Small intestine (tissue), 7 donors: ENCODE results near the gene RNF40. TPM values are rescaled to one million over a fixed set of nuclear protein-coding genes. Genes with fewer than 3 reads are reported as not detected.

ENCODE experiments used
- DNase-seq, 2 donors: peaks; one replicate each; pipeline versions ENCODE4 v3.0.0 to v3.0.0-alpha.2; 2013
- FAIRE-seq: peaks from 2 replicates; lab custom pipeline; 2012; peaks lifted over from hg19 to GRCh38; lab: Jason Lieb, UNC
- H3K27ac ChIP-seq, 3 donors: one replicate each; pipeline ENCODE4 v1.5.1; 2013; ENCODE audit warnings: low read length in 2 of 3, mild to moderate bottlenecking in 2 of 3, control low read depth in 1 of 3, inconsistent platforms in 1 of 3, low read depth in 1 of 3, moderate library complexity in 1 of 3
- H3K27me3 ChIP-seq, 3 donors: one replicate each; pipeline ENCODE4 v1.6.1; 2013; ENCODE audit warnings: low read length in 3 of 3, inconsistent platforms in 1 of 3; ENCODE audit not compliant: control insufficient read depth in 3 of 3, insufficient read depth in 3 of 3
- H3K36me3 ChIP-seq, 3 donors: one replicate each; pipeline ENCODE4 v1.6.1; 2013; ENCODE audit warnings: low read length in 3 of 3, inconsistent platforms in 1 of 3, low read depth in 1 of 3, mild to moderate bottlenecking in 1 of 3, moderate library complexity in 1 of 3; ENCODE audit not compliant: control insufficient read depth in 3 of 3, insufficient read depth in 2 of 3
- H3K4me1 ChIP-seq, 3 donors: one replicate each; pipeline ENCODE4 v1.6.1; 2013; ENCODE audit warnings: low read length in 2 of 3, inconsistent platforms in 1 of 3, low read depth in 1 of 3, mild to moderate bottlenecking in 1 of 3, moderate library complexity in 1 of 3; ENCODE audit not compliant: control insufficient read depth in 3 of 3, insufficient read depth in 2 of 3
- H3K4me3 ChIP-seq, 3 donors: one replicate each; pipeline ENCODE4 v1.5.1; 2013; ENCODE audit warnings: low read length in 3 of 3, control low read depth in 1 of 3, inconsistent platforms in 1 of 3, low read depth in 1 of 3, mild to moderate bottlenecking in 1 of 3, moderate library complexity in 1 of 3
- H3K9me3 ChIP-seq, 2 donors: one replicate each; pipeline ENCODE4 v1.6.1; 2013; ENCODE audit warnings: low read depth in 1 of 2, low read length in 1 of 2; ENCODE audit not compliant: control insufficient read depth in 2 of 2, insufficient read depth in 1 of 2
- WGBS, 3 donors: extraction: QIAGEN DNeasy Blood & Tissue Kit; methylation state at CpG; one replicate each; pipeline ENCODE4 v1.1.7; 2013; 5-methylcytosine and 5-hydroxymethylcytosine counted together
- polyA plus RNA-seq, 4 donors: library from polyadenylated mRNA; stranded (reverse) in 3 of 4; unstranded in 1 of 4; fragments of 200-250 nt in 3 of 4; fragments of 120-200 nt in 1 of 4; gene quantifications; one replicate each; pipeline versions ENCODE4 v1.2.1 to v1.2.3, GENCODE V29; 2013
- donor health status: healthy with polysubstance abuse.
- donor health status: control.
- donor health status: control.
- donor health status: Bipolar disorder and iron deficiency.
- donor health status: healthy.

The RNF40 gene
- polyA plus RNA-seq, 4 donors, result 55.9 to 84.9 (median 58.1) TPM

- H3K27ac ChIP-seq, result peak overlapping the region in 1 of 3 donors; percentile 86
Measured at GRCh38 chr16:30762991-30763725, 1.0 kb downstream of the RNF40 start.

GRCh38 chr16:30764086-30764485 lies 2.0 kb downstream of the RNF40 start:
- no peak overlapping the region for H3K27ac ChIP-seq
- peaks cover 4 to 20% (median 8%) of the 10 kb centered on the region in 3 donors for H3K4me1 ChIP-seq
- no peaks in the 10 kb centered on the region for H3K9me3 ChIP-seq
- peaks cover 26 to 67% (median 32%) of the 10 kb centered on the region in 3 donors for H3K36me3 ChIP-seq
- no peaks in the 10 kb centered on the region for H3K27me3 ChIP-seq
- FAIRE-seq (no peak), DNase-seq (no peak)
- no peak overlapping the region for H3K4me3 ChIP-seq
- 90 to 93% (median 91%) methylated on average over 11 of the region's 11 CpGs for WGBS, 3 donors

More at GRCh38 chr16:30762991-30763725, 1.0 kb downstream of the RNF40 start:
- FAIRE-seq, result no peak
- Histone ChIP-seq H3K4me3 (peak overlapping the region in 2 of 3 donors; percentile 94 to 99), H3K4me1 (peaks cover 4 to 20% (median 8%) of the 10 kb centered on the region in 3 donors), H3K27me3 (no peaks in the 10 kb centered on the region), H3K36me3 (peaks cover 20 to 63% (median 27%) of the 10 kb centered on the region in 3 donors), H3K9me3 (no peaks in the 10 kb centered on the region)
- 52 to 66% (median 53%) methylated on average over 15 of the region's 15 CpGs for WGBS, 3 donors
- no peak for DNase-seq

DNA sequence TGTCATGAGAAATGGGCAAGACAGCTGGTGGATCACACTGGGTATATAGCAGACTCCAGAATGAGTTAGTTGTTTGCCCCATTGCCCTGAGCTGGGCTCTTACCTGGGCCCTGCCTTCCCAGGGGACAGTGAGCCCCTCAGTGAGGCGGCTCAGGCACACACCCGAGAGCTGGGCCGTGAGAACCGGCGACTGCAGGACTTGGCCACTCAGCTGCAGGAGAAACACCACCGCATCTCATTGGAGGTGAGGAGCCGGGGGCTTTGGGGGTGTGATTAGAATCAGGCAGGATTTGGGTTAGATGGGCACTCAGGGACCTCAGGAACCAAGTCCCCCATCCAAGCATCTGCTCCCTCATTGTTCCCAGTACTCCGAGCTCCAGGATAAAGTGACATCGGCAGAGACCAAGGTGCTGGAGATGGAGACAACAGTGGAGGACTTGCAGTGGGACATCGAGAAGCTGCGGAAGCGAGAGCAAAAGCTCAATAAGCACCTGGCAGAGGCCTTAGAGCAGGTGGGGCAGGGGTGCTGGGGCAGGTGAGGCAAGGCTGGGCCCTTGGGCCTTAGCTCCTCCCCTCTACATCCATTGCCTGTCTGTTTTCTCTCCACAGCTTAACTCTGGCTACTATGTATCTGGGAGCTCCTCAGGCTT lies 2.8 kb downstream of the RNF40 start:
- DNase-seq, result no peak
- no peak for FAIRE-seq
- WGBS, 3 donors, result 93 to 96% (median 95%) methylated on average over 12 of the region's 12 CpGs
- Histone ChIP-seq H3K9me3 (no peaks in the 10 kb centered on the region), H3K27me3 (no peaks in the 10 kb centered on the region), H3K4me1 (peaks cover 4 to 20% (median 8%) of the 10 kb centered on the region in 3 donors), H3K4me3 (no peak overlapping the region), H3K27ac (no peak overlapping the region), H3K36me3 (peaks cover 29 to 71% (median 35%) of the 10 kb centered on the region in 3 donors)

GRCh38 chr16:30766206-30766932 lies 4.2 kb downstream of the RNF40 start:
- no peak for FAIRE-seq
- H3K4me1 ChIP-seq, result peaks cover 4 to 13% (median 6%) of the 10 kb centered on the region in 3 donors
- no peaks in the 10 kb centered on the region for H3K9me3 ChIP-seq
- no peaks in the 10 kb centered on the region for H3K27me3 ChIP-seq
- H3K36me3 ChIP-seq, result peaks cover 34 to 77% (median 37%) of the 10 kb centered on the region in 3 donors
- no peak for DNase-seq
- H3K4me3 ChIP-seq, result no peak overlapping the region
- no peak overlapping the region for H3K27ac ChIP-seq
- WGBS, 3 donors, result 92% methylated on average over 29 of the region's 29 CpGs

GRCh38 chr16:30766933-30767284 lies 4.8 kb downstream of the RNF40 start:
- no peak for DNase-seq
- Histone ChIP-seq H3K4me1 (peaks cover 4 to 13% (median 6%) of the 10 kb centered on the region in 3 donors), H3K4me3 (no peak overlapping the region), H3K36me3 (peaks cover 38 to 83% (median 39%) of the 10 kb centered on the region in 3 donors), H3K27ac (no peak overlapping the region), H3K9me3 (no peaks in the 10 kb centered on the region), H3K27me3 (no peaks in the 10 kb centered on the region)
- FAIRE-seq, result no peak
- WGBS, 3 donors, result 79 to 88% (median 85%) methylated on average over 4 of the region's 4 CpGs

GRCh38 chr16:30767767-30768465 lies 5.8 kb downstream of the RNF40 start:
- Histone ChIP-seq H3K27me3 (no peaks in the 10 kb centered on the region), H3K9me3 (no peaks in the 10 kb centered on the region), H3K27ac (no peak overlapping the region), H3K4me1 (peaks cover 4 to 12% (median 6%) of the 10 kb centered on the region in 3 donors), H3K4me3 (no peak overlapping the region), H3K36me3 (peaks cover 44 to 91% (median 45%) of the 10 kb centered on the region in 3 donors)
- DNase-seq (no peak), FAIRE-seq (no peak)
- 90 to 94% (median 91%) methylated on average over 18 of the region's 18 CpGs for WGBS, 3 donors

DNA sequence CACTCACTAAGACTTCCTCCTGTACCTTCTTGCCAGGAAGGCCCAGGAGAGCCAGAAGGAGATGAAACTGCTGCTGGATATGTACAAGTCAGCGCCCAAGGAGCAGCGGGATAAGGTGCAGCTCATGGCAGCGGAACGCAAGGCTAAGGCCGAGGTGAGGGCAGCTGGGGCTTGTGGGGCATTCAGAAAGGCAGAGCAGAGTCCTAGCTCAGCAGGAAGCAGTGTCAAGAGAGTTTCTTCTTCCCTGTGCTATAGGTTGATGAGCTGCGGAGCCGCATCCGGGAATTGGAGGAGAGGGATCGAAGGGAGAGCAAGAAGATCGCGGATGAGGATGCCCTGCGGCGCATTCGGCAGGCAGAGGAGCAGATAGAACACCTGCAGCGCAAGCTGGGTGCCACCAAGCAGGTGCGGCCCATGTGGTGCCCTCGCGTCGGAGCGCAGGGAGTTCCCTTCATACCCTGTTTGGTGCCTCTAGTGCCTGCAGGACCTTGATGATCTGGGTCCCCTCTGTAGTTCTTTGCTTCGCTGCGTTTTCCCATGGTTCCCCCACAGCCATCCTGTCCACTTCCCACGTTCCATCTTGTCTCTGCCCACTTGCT lies 6.6 kb downstream of the RNF40 start:
- no peaks in the 10 kb centered on the region for H3K27me3 ChIP-seq
- H3K9me3 ChIP-seq, result no peaks in the 10 kb centered on the region
- H3K36me3 ChIP-seq, result peaks cover 42 to 93% (median 52%) of the 10 kb centered on the region in 3 donors
- no peak for DNase-seq
- no peak overlapping the region for H3K4me3 ChIP-seq
- peaks cover 0 to 4% (median 0%) of the 10 kb centered on the region in 3 donors for H3K4me1 ChIP-seq
- H3K27ac ChIP-seq, result no peak overlapping the region
- WGBS, 3 donors, result 95 to 96% (median 96%) methylated on average over 23 of the region's 23 CpGs
- FAIRE-seq, result no peak
